Activated T-cell treated with anti-CD3 and anti-CD28 coated beads for 24 hours (primary cell): ENCODE measurements around the gene PAOX.
"Not testable (repeated sequence)": the region's sequence is repeated elsewhere in the genome, so short reads cannot be mapped to it uniquely, and the experiment has no call there.

Experiments
- DNase-seq: peaks from one replicate; pipeline ENCODE4 v3.0.0-alpha.2; 2020; ENCODE audit warnings: low read depth

PAOX gene

GRCh38 chr10:133405844-133406527 is 26.9 kb downstream of the PAOX start:
- no peak for DNase-seq

DNA sequence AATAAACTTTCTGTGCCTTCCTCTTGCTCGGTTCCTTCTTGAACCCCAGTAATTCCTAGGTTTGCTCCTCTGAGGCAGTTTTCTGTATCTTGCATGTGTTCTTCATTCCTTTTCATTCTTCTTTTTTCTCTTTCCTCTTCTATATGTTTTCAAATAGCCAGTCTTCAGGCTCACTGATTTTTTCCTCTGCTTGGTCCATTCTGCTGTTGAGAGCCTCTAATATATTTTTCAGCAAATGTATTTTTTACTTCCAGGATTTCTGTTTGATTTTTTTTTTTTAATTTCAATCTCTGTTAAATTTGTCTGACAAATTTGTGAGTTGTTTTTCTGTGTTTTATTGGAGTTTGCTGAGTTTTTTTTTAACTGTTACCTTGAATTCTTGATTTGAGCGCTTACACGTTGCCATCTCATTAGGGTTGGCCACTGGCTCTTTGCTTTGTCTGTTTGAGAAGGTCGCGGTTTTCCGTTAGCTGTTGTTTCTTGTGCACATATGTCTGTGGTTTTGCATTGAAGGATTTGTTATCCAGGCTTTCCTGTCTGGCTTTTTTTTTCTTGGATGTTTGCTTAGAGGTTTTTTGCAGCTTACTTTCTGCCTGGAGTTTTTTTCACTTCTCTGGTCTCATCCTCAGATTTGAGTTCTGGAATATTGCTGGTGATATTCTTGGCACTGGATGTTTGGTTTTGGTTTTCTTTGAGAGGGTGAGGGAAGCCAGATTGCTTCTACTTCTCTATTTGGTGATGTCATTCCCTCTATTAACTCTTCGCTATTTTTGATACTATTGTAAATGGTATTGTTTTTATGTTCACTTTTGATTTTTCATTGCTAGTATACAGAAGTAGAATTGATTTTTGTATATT is 32.7 kb downstream of the PAOX start:
- no peak for DNase-seq

DNA sequence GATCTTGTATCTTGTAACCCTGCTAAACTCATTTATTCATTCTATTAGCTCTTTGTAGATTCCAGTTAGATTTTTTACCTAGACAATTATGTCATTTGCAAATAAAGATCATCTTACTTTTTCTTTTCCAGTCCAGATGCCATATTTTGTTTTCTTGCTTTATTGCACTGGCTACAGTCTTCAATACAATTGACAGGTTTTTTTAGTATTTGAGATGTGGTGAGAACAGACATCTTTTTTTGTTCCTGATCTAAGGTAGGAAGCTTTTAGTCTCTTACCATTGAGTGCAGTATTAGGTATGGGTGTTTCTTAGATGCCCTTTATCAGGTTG is 33.3 kb downstream of the PAOX start:
- no peak for DNase-seq

GRCh38 chr10:133414401-133414800 is 35.3 kb downstream of the PAOX start:
- not testable (repeated sequence) for DNase-seq

DNA sequence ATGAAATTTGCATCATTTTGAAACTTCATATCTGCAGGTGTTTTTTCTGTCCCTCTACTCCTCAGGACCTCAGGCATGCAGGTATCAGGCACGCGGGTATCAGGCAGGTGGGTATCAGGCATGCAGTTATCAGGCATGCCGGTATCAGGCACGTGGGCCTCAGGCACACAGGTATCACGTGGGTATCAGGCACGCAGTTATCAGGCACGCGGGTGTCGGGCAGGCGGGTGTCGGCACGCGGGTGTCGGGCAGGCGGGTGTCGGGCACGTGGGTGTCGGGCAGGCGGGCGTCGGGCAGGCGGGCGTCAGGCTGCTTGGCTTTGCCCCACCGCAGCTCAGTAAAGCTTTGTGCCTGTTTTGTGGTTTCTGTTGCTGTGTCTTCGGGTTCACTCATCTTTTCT is 36.7 kb downstream of the PAOX start:
- no peak for DNase-seq

GRCh38 chr10:133418289-133418993 is 39.4 kb downstream of the PAOX start:
- DNase-seq, result no peak

DNA sequence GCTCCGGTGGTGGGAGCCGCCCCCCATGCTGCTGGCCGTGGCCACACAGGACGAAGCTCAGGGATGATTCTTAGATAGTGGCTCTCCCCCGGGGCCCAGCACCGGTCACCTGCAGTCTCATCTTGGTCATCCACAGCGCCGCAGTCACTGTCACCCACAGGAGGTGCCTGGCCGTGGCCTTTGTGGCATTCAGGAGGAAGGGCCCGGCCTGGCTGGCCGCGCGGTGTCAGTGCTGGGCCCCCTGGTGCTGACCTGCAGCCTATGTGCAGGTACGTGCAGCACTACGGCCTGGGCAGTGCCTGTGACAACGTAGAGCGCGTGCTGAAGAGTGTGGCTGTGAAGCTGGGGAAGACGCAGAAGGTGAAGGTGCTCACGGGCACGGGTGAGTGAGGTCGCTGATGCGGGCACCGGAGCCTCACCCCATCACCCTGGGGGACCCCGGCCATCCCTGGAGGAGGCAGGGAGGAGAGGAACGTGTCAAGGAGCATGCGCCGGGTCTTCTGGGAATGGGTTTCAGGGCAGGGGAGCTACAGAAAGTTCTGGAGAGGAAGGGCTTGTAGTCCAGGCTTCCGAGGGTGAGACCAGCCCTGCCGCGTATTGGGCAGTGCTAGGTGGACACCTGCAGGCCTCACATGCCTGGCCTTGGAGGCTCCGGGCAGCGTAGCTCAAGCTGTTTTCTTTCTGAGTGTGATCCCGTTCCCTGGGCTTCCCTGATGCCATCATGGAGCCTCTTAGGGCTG is 40.3 kb downstream of the PAOX start:
- DNase-seq, result no peak

DNA sequence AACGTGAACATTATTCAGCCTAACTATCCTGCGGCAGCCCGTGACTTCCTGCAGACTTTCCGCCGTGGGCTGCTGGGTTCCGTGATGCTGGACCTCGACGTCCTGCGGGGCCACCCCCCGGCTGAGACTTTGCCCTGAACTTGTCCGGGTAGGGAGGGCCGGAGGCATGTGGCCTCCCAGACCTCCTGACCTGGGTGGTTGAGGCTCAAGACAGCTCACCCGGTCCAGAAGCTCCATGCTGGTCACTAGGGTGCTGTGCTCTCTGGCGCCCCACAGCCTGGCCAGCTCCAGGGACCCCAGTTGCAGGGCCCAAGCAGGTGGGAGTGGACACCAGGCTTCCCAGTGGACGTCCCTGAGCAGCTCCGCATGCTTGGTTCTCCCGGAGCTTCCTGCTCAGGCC is 41.0 kb downstream of the PAOX start:
- DNase-seq, result no peak

GRCh38 chr10:133420579-133420978 is 41.5 kb downstream of the PAOX start:
- DNase-seq, result no peak

DNA sequence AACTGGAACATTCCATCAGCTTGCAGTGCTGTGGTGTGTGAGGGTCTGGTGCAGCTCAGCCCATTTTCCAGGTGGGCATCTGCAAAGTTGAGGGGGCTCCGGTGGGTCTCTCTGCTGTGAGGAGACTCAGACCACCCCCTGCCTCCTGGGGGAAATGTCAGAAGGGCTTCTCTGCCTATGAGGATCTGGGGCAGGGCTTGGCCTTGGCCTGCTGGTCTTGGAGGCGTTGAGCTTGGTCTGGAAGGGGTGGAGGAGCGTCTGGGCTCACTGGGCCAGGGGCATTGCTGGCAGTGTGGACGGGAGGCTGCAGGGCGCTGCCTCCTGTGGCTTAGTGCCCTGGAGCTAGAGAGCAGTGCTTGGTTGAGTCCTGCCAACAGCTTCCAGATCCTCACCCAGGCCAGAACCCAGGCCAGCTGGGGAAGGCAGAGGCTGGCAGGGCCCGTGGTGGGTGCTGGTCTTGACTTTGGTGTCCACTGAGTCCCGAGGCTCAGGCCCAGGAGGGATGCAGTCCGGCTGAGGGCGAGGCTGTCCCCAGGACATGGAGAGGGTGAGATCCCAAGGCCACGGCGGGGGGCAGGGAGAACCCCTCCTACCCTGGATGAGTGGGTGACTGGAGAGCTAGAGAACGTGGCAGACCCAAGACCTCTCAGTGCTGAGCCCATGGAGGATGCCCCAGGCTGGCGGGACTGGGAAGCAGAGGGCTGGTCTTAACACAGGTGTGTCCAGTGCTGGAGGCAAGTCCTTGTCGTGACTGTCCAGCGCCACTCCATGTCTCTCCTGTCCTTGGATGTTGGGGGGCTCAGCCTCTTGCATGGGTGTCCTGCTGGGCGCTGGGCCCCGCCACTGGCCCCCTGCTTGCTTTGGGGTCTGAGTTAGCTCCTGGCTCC is 42.5 kb downstream of the PAOX start:
- no peak for DNase-seq

- DNase-seq, result no peak
Measured at GRCh38 chr10:133422223-133422806, 43.3 kb downstream of the PAOX start.

DNA sequence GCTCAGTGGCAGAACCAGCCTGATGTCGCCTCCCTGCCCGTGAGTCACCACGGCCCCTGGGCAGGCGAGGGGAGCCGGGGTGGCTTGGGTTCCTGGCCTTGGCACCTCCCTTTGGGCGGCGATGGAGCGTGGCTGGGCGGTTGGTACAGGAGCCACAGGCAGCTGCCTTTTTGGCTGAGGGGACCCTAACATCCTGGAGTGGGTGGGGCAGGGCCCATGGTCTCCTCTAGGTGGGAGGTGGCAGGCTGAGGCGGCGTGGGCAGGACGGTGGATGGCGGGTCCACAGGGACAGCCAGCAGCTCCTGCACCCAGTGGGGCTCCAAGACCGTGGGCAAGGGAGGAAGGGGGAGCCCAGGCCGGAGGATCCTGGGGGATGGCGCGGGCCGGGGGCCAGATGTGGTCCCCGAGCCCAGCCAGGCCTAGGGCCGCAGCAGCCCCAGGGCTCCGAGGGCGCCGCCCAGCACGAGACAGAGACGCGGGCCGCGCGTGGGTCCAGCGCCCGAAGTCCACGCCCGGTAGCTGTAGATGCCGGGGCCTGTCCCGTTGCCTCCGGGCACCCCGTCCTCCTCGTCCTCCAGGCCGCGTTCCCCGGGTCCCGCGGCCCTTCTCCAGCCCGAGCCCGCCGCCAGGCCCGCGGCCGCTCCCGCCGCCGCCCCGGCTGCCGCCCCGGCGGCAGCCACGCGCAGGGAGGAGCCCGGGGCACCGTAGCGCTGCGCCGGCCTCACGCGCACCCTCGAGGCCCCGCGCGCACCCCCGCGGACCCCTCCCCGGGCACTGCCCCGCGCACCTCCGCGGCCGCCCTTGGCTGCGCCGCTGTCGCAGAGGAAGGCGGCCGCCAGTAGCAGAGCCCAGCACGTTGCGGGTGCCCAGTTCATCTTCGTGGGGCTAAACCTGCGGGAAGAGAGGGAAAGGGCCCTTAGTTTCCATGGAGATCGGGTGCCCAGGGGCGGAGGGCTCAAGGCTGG is 44.0 kb downstream of the PAOX start:
- DNase-seq, result no peak

GRCh38 chr10:133424102-133424501 is 45.0 kb downstream of the PAOX start:
- DNase-seq, result not testable (repeated sequence)

DNA sequence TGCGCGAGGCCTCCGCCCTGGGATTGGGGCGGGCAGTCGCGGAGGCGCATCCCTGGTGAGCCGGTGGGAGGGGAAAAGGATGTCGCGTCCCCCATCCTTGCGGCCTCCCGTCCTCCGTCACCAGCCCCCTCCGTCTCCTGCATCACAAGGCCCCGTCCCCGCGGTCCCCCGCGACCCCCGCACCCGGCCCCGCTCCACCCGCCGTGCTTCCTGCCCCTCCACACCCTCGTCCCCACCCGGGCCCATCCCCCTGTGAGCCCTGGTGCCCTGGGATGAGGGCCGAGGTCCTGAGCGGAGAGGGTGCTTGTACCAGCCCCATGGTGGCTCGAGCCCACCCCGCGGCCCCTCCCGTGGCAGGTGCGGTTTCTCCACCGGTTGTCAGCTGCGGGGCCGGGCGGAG is 45.5 kb downstream of the PAOX start, which contains the start of gene SPRN:
TSS of gene SPRN (minus strand) at position 25 of the 400 bp plus-strand sequence. CDS start 944 bp downstream, outside the sequence.
- DNase-seq, result not testable (repeated sequence)

DNA sequence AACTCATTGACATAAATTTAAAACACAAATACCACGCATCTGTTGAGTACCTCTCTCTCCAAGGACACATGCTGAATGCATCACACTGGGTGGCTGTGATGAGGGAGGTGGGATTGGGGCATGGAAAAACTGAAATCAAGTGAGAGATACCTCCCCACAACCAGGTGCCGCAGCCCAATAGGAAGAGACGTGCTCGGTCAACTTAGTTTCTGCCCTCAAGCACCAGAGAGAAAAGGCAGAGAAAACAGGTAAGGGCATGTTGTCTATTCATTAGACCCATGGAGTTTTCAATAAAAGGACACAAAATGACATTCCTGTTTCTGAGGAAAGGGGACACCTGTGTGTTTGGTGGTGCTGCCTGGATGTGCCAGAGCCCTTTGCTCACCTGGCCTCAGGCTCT is 50.5 kb downstream of the PAOX start:
- not testable (repeated sequence) for DNase-seq

DNA sequence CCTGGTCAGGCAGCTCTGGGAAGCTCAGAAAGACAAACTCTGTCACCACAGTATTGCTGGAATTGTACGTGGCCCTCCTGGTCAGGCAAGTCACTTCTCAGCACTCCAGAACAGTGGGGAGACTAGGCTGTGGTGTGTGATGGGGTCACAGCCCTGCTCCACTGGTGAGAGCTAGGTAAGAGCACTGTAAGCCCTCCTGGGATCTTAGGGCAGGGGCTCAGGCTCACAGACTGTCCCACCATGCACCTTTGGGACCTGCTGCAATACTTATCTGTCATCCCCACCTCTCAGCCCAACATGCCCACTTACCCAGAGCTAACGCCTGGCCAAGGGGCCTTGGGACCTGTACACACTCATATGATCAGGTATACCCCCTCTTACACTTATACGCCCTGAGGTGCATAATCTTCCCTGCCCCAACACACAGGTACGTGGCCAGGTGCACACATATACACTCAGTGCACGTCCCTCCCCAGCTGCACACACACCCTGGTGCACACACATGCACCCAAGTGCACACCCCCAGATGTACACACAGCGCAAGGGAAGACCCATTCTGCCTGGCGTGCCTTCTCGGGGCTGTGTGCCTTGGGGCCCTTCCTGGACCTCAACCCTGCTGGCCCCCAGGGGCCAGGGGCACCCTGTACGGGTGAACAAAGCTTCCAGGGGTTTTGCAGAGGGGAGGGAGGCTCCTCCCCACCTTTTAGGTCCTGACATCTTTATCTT is 53.0 kb downstream of the PAOX start:
- not testable (repeated sequence) for DNase-seq

GRCh38 chr10:133432789-133433188 is 53.7 kb downstream of the PAOX start:
- not testable (repeated sequence) for DNase-seq

DNA sequence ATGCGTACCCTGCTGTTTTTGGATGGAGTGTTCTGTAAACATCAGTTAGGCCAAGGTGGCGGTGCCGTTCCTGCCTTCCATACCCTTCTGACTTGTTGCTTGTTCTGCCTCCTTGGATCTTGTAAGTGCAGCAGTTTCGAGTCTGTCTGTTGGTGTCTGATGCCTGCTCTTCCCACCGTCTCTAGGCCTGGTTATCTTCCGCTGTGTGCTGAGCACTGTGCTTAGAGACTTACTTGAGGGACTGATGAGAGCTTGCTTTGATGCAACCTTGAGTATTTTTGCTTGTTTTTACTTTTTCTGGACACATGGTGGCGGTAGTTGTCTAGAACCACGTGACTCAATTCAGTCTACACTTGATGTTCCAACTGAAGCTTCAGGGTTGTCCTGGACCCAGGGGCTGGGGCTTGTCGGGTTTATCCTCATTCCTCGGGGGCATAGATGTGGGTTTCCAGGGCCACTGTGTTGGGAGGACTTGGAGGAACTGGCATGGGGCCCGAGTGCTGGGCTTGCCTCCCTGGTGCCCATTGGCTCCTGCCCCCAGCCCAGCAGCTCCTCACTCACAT is 59.7 kb downstream of the PAOX start:
- DNase-seq, result no peak
